Immature natural killer cell (primary cell): ENCODE data around the gene TMEM98. TPM values are rescaled to one million over a fixed set of nuclear protein-coding genes. Genes with fewer than 3 reads are reported as not detected.
"Not testable (repeated sequence)": the region's sequence is repeated elsewhere in the genome, so short reads cannot be mapped to it uniquely, and the experiment has no call there.

Source experiments
- DNase-seq, 3 donors: peaks; one replicate each; pipeline ENCODE4 v3.0.0; 2022; ENCODE audit warnings: mixed read lengths in 1 of 3
- H3K27ac Mint-ChIP-seq, 6 donors: one replicate each; pipeline ENCODE4 v1.8.0; 2020; ENCODE audit warnings: mixed read lengths in 6 of 6, mild to moderate bottlenecking in 5 of 6, inconsistent platforms in 4 of 6, moderate library complexity in 3 of 6
- H3K27me3 Mint-ChIP-seq, 3 donors: one replicate each; pipeline ENCODE4 v1.8.0; 2020 to 2021; ENCODE audit warnings: low read depth in 3 of 3, mild to moderate bottlenecking in 3 of 3, mixed read lengths in 3 of 3, moderate library complexity in 3 of 3, inconsistent platforms in 1 of 3
- H3K36me3 Mint-ChIP-seq, 3 donors: one replicate each; pipeline ENCODE4 v1.8.0; 2020; ENCODE audit warnings: mixed read lengths in 3 of 3, inconsistent platforms in 2 of 3, mild to moderate bottlenecking in 2 of 3
- H3K4me1 Mint-ChIP-seq, 2 donors: one replicate each; pipeline ENCODE4 v1.8.0; 2020; ENCODE audit warnings: inconsistent platforms in 2 of 2, mild to moderate bottlenecking in 2 of 2, mixed read lengths in 2 of 2, moderate library complexity in 1 of 2
- H3K4me3 Mint-ChIP-seq, 5 donors: one replicate each; pipeline ENCODE4 v1.8.0; 2020; ENCODE audit warnings: mild to moderate bottlenecking in 5 of 5, mixed read lengths in 5 of 5, inconsistent platforms in 3 of 5, moderate library complexity in 3 of 5
- H3K9me3 Mint-ChIP-seq, 6 donors: one replicate each; pipeline ENCODE4 v1.8.0; 2020; ENCODE audit warnings: mild to moderate bottlenecking in 6 of 6, mixed read lengths in 6 of 6, inconsistent platforms in 4 of 6, moderate library complexity in 3 of 6
- polyA plus RNA-seq, 3 donors: library from polyadenylated mRNA; unstranded; fragments of 300-500 nt; fragmentation: Illumina TruSeq; gene quantifications; one replicate each; pipeline ENCODE4 v1.2.3, GENCODE V29; 2021

The TMEM98 gene
- polyA plus RNA-seq, 3 donors from 2014 or later: not detected

DNA sequence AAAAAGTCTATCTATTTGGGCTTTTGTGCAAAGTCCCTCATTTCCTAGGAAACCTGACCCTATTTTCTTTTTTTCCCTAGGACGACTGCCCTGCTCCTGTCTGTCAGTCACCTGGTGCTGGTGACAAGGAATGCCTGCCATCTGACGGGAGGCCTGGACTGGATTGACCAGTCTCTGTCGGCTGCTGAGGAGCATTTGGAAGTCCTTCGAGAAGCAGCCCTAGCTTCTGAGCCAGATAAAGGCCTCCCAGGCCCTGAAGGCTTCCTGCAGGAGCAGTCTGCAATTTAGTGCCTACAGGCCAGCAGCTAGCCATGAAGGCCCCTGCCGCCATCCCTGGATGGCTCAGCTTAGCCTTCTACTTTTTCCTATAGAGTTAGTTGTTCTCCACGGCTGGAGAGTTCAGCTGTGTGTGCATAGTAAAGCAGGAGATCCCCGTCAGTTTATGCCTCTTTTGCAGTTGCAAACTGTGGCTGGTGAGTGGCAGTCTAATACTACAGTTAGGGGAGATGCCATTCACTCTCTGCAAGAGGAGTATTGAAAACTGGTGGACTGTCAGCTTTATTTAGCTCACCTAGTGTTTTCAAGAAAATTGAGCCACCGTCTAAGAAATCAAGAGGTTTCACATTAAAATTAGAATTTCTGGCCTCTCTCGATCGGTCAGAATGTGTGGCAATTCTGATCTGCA lies 12.9 kb downstream of the TMEM98 start:
- H3K27ac Mint-ChIP-seq: no peak overlapping the region
- H3K9me3 Mint-ChIP-seq: no peaks in the 10 kb centered on the region
- DNase-seq: no peak
- H3K27me3 Mint-ChIP-seq: peaks cover 0 to 10% (median 10%) of the 10 kb centered on the region in 3 donors
- no peak overlapping the region for H3K4me3 Mint-ChIP-seq
- H3K4me1 Mint-ChIP-seq: peaks cover 0 to 3% of the 10 kb centered on the region in 2 donors
- H3K36me3 Mint-ChIP-seq: no peaks in the 10 kb centered on the region

DNA sequence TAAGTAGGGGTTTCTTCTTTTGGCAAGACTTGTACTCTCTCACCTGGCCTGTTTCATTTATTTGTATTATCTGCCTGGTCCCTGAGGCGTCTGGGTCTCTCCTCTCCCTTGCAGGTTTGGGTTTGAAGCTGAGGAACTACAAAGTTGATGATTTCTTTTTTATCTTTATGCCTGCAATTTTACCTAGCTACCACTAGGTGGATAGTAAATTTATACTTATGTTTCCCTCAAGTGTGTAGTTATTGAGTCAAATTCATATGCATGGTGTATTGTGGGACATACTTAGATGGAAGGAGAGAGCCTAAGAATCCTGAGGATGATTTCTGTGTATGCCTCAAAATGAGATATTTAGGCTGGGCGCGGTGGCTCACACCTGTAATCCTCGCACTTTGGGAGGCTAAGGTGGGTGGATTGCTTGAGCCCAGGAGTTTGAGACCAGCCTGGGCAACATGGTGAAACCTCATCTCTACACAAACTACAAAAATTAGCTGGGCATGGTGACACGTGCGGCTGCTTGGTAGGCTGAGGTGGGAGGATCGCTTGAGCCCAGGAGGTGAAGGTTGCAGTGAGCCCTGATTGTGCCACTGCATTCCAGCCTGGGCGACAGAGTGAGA lies 13.6 kb downstream of the TMEM98 start:
- DNase-seq: no peak
- no peaks in the 10 kb centered on the region for H3K36me3 Mint-ChIP-seq
- H3K27me3 Mint-ChIP-seq: peaks cover 0 to 10% (median 9%) of the 10 kb centered on the region in 3 donors
- H3K4me3 Mint-ChIP-seq: no peak overlapping the region
- H3K4me1 Mint-ChIP-seq: peaks cover 0 to 3% of the 10 kb centered on the region in 2 donors
- H3K27ac Mint-ChIP-seq: no peak overlapping the region
- H3K9me3 Mint-ChIP-seq: no peaks in the 10 kb centered on the region

GRCh38 chr17:32943206-32943605 lies 15.3 kb downstream of the TMEM98 start:
- H3K27me3 Mint-ChIP-seq: peaks cover 0 to 10% (median 7%) of the 10 kb centered on the region in 3 donors
- no peak overlapping the region for H3K4me3 Mint-ChIP-seq
- no peaks in the 10 kb centered on the region for H3K4me1 Mint-ChIP-seq
- H3K9me3 Mint-ChIP-seq: no peaks in the 10 kb centered on the region
- no peaks in the 10 kb centered on the region for H3K36me3 Mint-ChIP-seq
- H3K27ac Mint-ChIP-seq: no peak overlapping the region
- DNase-seq: no peak

- Mint-ChIP-seq H3K27ac (no peak overlapping the region), H3K27me3 (peaks cover 0 to 10% (median 7%) of the 10 kb centered on the region in 3 donors), H3K4me3 (no peak overlapping the region), H3K36me3 (no peaks in the 10 kb centered on the region), H3K9me3 (no peaks in the 10 kb centered on the region), H3K4me1 (no peaks in the 10 kb centered on the region)
- no peak for DNase-seq
Measured at GRCh38 chr17:32943647-32944191, 15.8 kb downstream of the TMEM98 start.

DNA sequence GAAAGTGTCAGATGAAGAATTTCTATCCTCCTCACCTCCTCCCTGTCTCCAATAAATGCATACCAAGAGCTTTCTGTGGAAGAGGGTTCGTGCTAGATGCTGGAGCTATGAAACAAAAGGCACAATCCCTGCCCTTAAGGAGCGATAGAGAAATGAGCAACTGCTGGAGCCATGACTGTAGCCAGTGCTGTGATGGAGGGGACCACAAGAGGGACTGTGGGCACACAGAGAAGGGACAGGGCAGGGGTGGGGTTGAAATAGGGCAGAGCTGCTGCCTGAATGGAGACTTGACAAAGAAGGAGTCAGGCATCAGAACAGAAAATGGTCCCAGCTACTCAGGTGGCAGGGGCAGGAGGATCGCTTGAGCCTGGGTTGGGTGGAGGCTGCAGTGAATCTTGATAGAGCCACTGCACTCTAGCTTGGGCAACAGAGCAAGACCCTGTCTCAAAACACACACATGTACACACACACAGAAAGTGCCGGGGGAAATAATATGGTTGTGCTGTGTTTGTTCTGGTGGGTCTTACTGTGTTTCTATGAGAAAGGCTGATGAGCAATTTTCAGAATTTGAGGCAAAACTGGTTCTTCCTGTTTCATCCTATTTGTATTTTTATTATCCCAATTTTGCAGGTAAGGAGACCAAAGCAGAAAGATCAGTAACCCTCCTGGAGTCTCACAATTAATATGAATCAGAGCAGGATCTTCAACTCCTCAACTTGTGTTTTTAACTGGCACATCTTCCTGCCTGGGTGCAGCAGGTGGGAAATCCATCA lies 16.5 kb downstream of the TMEM98 start:
- no peaks in the 10 kb centered on the region for H3K9me3 Mint-ChIP-seq
- no peak overlapping the region for H3K4me3 Mint-ChIP-seq
- no peaks in the 10 kb centered on the region for H3K4me1 Mint-ChIP-seq
- DNase-seq: no peak
- H3K27me3 Mint-ChIP-seq: peaks cover 0 to 11% (median 7%) of the 10 kb centered on the region in 3 donors
- no peaks in the 10 kb centered on the region for H3K36me3 Mint-ChIP-seq
- H3K27ac Mint-ChIP-seq: no peak overlapping the region

DNA sequence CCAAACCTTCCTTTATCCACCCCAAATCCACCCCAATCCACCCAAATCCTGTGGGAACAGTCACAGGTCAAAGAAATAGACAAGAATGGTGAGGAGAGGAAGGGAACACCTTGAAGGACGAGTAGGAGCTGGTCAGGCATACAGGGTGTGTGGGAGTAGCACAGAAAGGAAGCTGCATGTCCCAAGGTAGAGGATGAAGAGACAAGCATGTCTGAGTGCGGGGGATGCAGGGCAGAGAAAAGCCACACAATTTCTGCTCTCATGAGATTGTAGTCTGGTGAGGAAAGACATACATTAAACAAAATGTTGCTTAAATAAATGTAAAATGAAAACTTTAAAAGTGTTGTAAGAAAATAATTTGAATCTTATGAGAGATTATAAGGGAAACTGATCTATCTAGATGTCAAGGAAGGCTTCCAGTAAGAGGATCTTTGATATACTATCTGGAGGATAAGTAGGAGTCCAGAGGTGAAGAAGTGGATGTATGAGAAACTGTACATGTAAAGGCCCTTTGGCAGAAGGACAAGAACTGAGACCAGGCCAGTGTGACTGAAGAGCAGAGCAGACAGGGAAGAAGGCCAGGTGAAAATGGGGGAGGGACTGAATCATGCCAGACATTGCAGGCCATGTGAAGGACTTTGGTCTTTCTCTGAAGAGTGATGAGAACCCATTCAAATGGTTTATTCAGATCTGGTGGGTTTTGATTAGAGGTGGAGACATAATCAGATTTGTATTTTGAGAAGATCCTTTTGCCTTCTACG lies 18.6 kb downstream of the TMEM98 start:
- H3K4me3 Mint-ChIP-seq: no peak overlapping the region
- no peaks in the 10 kb centered on the region for H3K36me3 Mint-ChIP-seq
- H3K9me3 Mint-ChIP-seq: no peaks in the 10 kb centered on the region
- peaks cover 0 to 13% (median 2%) of the 10 kb centered on the region in 3 donors for H3K27me3 Mint-ChIP-seq
- no peaks in the 10 kb centered on the region for H3K4me1 Mint-ChIP-seq
- DNase-seq: no peak
- H3K27ac Mint-ChIP-seq: no peak overlapping the region

- no peak for DNase-seq
- Mint-ChIP-seq H3K4me3 (no peak overlapping the region), H3K27ac (no peak overlapping the region), H3K4me1 (no peaks in the 10 kb centered on the region), H3K27me3 (peaks cover 0 to 15% (median 5%) of the 10 kb centered on the region in 3 donors), H3K9me3 (no peaks in the 10 kb centered on the region), H3K36me3 (no peaks in the 10 kb centered on the region)
Measured at GRCh38 chr17:32947736-32948135, 19.8 kb downstream of the TMEM98 start.

DNA sequence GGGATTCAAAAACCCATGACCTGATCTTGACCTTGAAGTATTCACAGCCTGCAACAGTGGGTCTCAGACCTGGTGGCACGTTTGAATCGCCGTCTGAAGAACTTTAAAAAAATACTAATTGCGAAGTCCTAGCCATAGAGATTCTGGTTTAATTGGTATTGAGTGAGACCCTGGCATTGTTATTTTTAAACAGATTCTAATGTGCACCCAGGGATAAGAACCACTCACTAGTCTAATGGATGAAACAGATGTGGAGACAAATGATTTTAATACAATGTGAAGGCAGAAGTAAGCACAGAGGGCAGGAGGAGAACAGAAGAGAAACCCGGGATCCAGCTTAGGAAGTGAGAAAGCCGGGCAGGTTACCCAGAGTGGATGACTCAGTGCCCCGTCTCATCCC lies 21.2 kb downstream of the TMEM98 start:
- H3K27me3 Mint-ChIP-seq: peaks cover 0 to 12% (median 5%) of the 10 kb centered on the region in 3 donors
- DNase-seq: no peak
- no peaks in the 10 kb centered on the region for H3K4me1 Mint-ChIP-seq
- no peak overlapping the region for H3K27ac Mint-ChIP-seq
- no peaks in the 10 kb centered on the region for H3K36me3 Mint-ChIP-seq
- no peaks in the 10 kb centered on the region for H3K9me3 Mint-ChIP-seq
- H3K4me3 Mint-ChIP-seq: no peak overlapping the region

DNA sequence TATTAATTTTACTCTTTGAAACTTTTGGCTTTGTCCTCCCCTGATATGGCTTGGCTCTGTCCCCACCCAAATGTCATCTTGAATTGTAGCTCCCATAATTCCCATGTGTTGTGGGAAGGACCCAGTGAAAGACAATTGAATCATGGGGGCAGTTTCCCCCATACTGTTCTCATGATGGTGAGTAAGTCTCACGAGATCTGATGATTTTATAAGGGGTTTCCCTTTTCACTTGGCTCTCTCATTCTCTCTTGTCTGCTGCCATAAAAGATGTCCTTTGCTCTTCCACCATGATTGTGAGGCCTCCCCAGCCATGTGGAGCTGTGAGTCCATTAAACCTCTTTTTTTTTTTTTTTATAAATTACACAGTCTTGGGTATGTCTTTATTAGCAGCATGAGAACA lies 24.5 kb downstream of the TMEM98 start:
- not testable (repeated sequence) for H3K27ac Mint-ChIP-seq, H3K4me1 Mint-ChIP-seq, H3K9me3 Mint-ChIP-seq, DNase-seq, H3K36me3 Mint-ChIP-seq, H3K4me3 Mint-ChIP-seq, H3K27me3 Mint-ChIP-seq

DNA sequence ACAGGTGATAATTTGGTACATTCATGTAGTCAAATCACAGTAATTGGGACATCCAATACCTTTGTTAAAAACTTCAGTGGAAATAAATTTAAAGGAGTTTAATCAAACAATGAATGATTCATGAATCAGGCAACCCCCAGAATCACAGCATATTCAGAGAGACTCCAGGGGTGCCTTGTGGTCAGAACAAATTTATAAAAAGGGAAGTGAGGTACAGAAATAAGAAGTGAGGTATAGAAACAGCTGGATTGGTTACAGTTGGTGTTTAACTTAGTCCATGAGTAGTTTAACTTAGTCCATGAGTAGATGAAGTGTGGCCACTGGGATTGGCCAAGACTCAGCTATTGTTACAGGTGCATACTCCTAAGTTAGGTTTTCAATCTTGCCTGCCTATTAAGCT lies 25.1 kb downstream of the TMEM98 start:
- H3K9me3 Mint-ChIP-seq: no peaks in the 10 kb centered on the region
- DNase-seq: no peak
- no peak overlapping the region for H3K27ac Mint-ChIP-seq
- no peaks in the 10 kb centered on the region for H3K36me3 Mint-ChIP-seq
- no peaks in the 10 kb centered on the region for H3K4me1 Mint-ChIP-seq
- H3K4me3 Mint-ChIP-seq: no peak overlapping the region
- peaks cover under 1 to 7% (median 3%) of the 10 kb centered on the region in 3 donors for H3K27me3 Mint-ChIP-seq

DNA sequence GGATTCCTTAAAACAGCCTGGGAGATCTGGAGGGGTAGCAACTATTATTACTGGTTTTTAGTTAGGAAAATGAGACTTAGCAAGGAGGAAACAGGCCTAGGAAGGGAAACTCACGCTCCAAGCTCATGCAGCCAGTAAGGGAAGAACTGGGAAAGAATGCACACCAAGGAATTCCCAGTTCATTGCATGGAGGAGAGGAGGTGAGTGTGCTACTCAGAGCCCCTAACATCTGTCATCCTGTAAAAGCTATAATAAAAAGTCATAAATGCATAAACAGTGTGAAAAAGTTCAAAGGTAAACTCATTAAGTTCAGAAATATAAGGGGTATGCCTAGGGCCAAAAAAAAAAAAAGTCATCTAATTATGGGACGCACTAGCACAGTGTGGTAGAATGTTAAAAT lies 25.9 kb downstream of the TMEM98 start:
- Mint-ChIP-seq H3K4me1 (no peaks in the 10 kb centered on the region), H3K27me3 (peaks cover 3 to 7% (median 3%) of the 10 kb centered on the region in 3 donors), H3K4me3 (no peak overlapping the region), H3K27ac (no peak overlapping the region), H3K36me3 (no peaks in the 10 kb centered on the region), H3K9me3 (no peaks in the 10 kb centered on the region)
- no peak for DNase-seq

GRCh38 chr17:32954477-32954876 lies 26.5 kb downstream of the TMEM98 start:
- Mint-ChIP-seq H3K4me3 (no peak overlapping the region), H3K27ac (no peak overlapping the region), H3K36me3 (no peaks in the 10 kb centered on the region), H3K4me1 (no peaks in the 10 kb centered on the region), H3K9me3 (no peaks in the 10 kb centered on the region), H3K27me3 (peaks cover 3 to 4% (median 3%) of the 10 kb centered on the region in 3 donors)
- no peak for DNase-seq

- Mint-ChIP-seq H3K27me3 (peaks cover 3 to 4% (median 4%) of the 10 kb centered on the region in 3 donors), H3K36me3 (no peaks in the 10 kb centered on the region), H3K9me3 (no peaks in the 10 kb centered on the region), H3K4me1 (no peaks in the 10 kb centered on the region), H3K27ac (no peak overlapping the region), H3K4me3 (no peak overlapping the region)
- DNase-seq: no peak
Measured at GRCh38 chr17:32955155-32955554, 27.2 kb downstream of the TMEM98 start.
